HCT116 (cell line): ENCODE data around the gene CELF4. TPM values are rescaled to one million over a fixed set of nuclear protein-coding genes. Genes with fewer than 3 reads are reported as not detected.

Experiments used
- ATAC-seq: fragments of 200-7000 bp; cut with Tn5 transposase; 2 replicates; pipeline ENCODE4 v1.9.1; 2020; ENCODE audit warnings: mild to moderate bottlenecking, moderate library complexity
- BruUV-seq: library from RNA; stranded (reverse); fragments of 400-500 nt; replicated peaks from 2 replicates; lab custom pipeline; 2021; lab: Mats Ljungman, UMichigan
- CTCF ChIA-PET: fragments of 300-600 bp; sonication (Branson Sonifier 250); formaldehyde crosslinking; loops from one replicate; lab custom pipeline; 2021; ENCODE audit warnings: antibody characterized with exemption; lab: Charles Lee
- POLR2A ChIA-PET: fragments of 300-600, 350-600 bp; sonication (Branson Sonifier 250); formaldehyde crosslinking; loops from one replicate; lab custom pipeline; 2021; ENCODE audit warnings: antibody characterized with exemption; lab: Charles Lee
- RAD21 ChIA-PET, 2 experiments: fragments of 300-600 bp; sonication (Branson Sonifier 250); formaldehyde crosslinking; loops; one replicate each; lab custom pipeline; 2023; ENCODE audit warnings: low total read pairs in 2 of 2; ENCODE audit not compliant: uncharacterized antibody in 2 of 2, unreplicated experiment in 2 of 2, low non-redundant PET in 1 of 2; lab: Charles Lee
- DNase-seq: peaks from one replicate; pipeline ENCODE4 v3.0.0-alpha.2; 2010; ENCODE audit warnings: low read depth, low spot score
- H2AFZ ChIP-seq: fragments of 200-600 bp; shearing (Covaris generic), sonication (generic); 2 replicates; pipeline ENCODE4 v1.6.1; 2017; ENCODE audit warnings: low read depth, mixed run types, mixed read lengths, antibody characterized with exemption, low read length; ENCODE audit not compliant: poor library complexity, severe bottlenecking
- H3K27ac ChIP-seq: 2 replicates; pipeline ENCODE4 v1.5.1; 2012; ENCODE audit warnings: low read depth, low read length
- H3K27me3 ChIP-seq: fragments of 200-600 bp; sonication (generic); 2 replicates; pipeline ENCODE4 v1.6.1; 2016; ENCODE audit warnings: mixed run types, low read length, mixed read lengths; ENCODE audit not compliant: insufficient read depth
- H3K36me3 ChIP-seq, 2 experiments: fragments of 200-500 bp in 1 of 2; fragments of 200-600 bp in 1 of 2; sonication (Bioruptor generic) in 1 of 2; sonication (generic) in 1 of 2; 2 replicates each; pipeline versions ENCODE4 v1.5.1 to v1.6.1; 2014 to 2016; ENCODE audit warnings: low read length in 2 of 2, inconsistent platforms in 1 of 2, mixed read lengths in 1 of 2, mixed run types in 1 of 2; ENCODE audit not compliant: insufficient read depth in 2 of 2, control insufficient read depth in 1 of 2
- H3K4me1 ChIP-seq, 2 experiments: fragments of 200-600 bp in 1 of 2; sonication (generic) in 1 of 2; 2 replicates each; pipeline versions ENCODE4 v1.5.1 to v1.6.1; 2012 to 2017; ENCODE audit warnings: low read length in 2 of 2, inconsistent platforms in 1 of 2, mild to moderate bottlenecking in 1 of 2, mixed read lengths in 1 of 2, mixed run types in 1 of 2, moderate library complexity in 1 of 2; ENCODE audit not compliant: insufficient read depth in 2 of 2, control insufficient read depth in 1 of 2
- H3K4me2 ChIP-seq: fragments of 200-600 bp; sonication (generic); 2 replicates; pipeline ENCODE4 v1.6.1; 2017; ENCODE audit warnings: mixed run types, low read length, mixed read lengths
- H3K4me3 ChIP-seq, 2 experiments: fragments of 200-600 bp in 1 of 2; sonication (generic) in 1 of 2; replicated peaks in 1 of 2; 2 replicates each; pipeline ENCODE4 v1.5.1; 2011 to 2016; ENCODE audit warnings: low read length in 2 of 2, control low read depth in 1 of 2, low read depth in 1 of 2, mild to moderate bottlenecking in 1 of 2, mixed read lengths in 1 of 2, mixed run types in 1 of 2
- H3K79me2 ChIP-seq: fragments of 200-600 bp; sonication (generic); 2 replicates; pipeline ENCODE4 v1.6.1; 2017; ENCODE audit warnings: mild to moderate bottlenecking, mixed run types, low read length, moderate library complexity, mixed read lengths; ENCODE audit not compliant: insufficient read depth
- H3K9ac ChIP-seq: fragments of 200-600 bp; sonication (generic); 2 replicates; pipeline ENCODE4 v1.6.1; 2016; ENCODE audit warnings: low read length, mixed read lengths
- H3K9me2 ChIP-seq: fragments of 200-600 bp; sonication (generic), shearing (Covaris generic); 2 replicates; pipeline ENCODE4 v1.6.1; 2017; ENCODE audit warnings: mixed run types, mild to moderate bottlenecking, moderate library complexity; ENCODE audit not compliant: insufficient read depth
- H3K9me3 ChIP-seq, 2 experiments: fragments of 200-500 bp in 1 of 2; fragments of 200-600 bp in 1 of 2; sonication (Bioruptor generic) in 1 of 2; sonication (generic) in 1 of 2; 2 replicates each; pipeline ENCODE4 v1.6.1; 2014 to 2017; ENCODE audit warnings: low read length in 2 of 2, mixed read lengths in 2 of 2, inconsistent platforms in 1 of 2, low read depth in 1 of 2, mild to moderate bottlenecking in 1 of 2, mixed run types in 1 of 2, moderate library complexity in 1 of 2; ENCODE audit not compliant: control insufficient read depth in 1 of 2, insufficient read depth in 1 of 2
- H4K20me1 ChIP-seq: fragments of 200-600 bp; sonication (generic), shearing (Covaris generic); 2 replicates; pipeline ENCODE4 v1.6.1; 2017; ENCODE audit warnings: mixed run types, mild to moderate bottlenecking, moderate library complexity; ENCODE audit not compliant: insufficient read depth
- CBX3 ChIP-seq: IDR thresholded peaks from 2 replicates; pipeline ENCODE4 v1.6.1; 2012; ENCODE audit warnings: low read depth
- CEBPB ChIP-seq: IDR thresholded peaks from 2 replicates; pipeline ENCODE4 v1.6.1; 2012; ENCODE audit warnings: low read depth
- EGR1 ChIP-seq: IDR thresholded peaks from 2 replicates; pipeline ENCODE4 v1.6.1; 2012; ENCODE audit warnings: low read depth
- ELF1 ChIP-seq: IDR thresholded peaks from 2 replicates; pipeline ENCODE4 v1.6.1; 2012; ENCODE audit warnings: low read depth, borderline replicate concordance
- EZH2 ChIP-seq: fragments of 200-600 bp; sonication (generic); IDR thresholded peaks from 2 replicates; pipeline ENCODE4 v1.6.1; 2017; ENCODE audit warnings: antibody characterized with exemption, mixed run types
- EZH2phosphoT487 ChIP-seq: fragments of 200-600 bp; IDR thresholded peaks from 2 replicates; pipeline ENCODE4 v1.6.1; 2018; ENCODE audit warnings: antibody characterized with exemption, borderline replicate concordance
- FOSL1 ChIP-seq: IDR thresholded peaks from 2 replicates; pipeline ENCODE4 v1.6.1; 2012; ENCODE audit warnings: low read depth
- POLR2AphosphoS5 ChIP-seq: IDR thresholded peaks from 2 replicates; pipeline ENCODE4 v1.6.1; 2011; ENCODE audit warnings: mild to moderate bottlenecking, low read depth, low read length, moderate library complexity
- SIN3A ChIP-seq: IDR thresholded peaks from 2 replicates; pipeline ENCODE4 v1.6.1; 2012; ENCODE audit warnings: low read depth
- SP1 ChIP-seq: IDR thresholded peaks from 2 replicates; pipeline ENCODE4 v1.6.1; 2012; ENCODE audit warnings: low read depth
- SRF ChIP-seq: IDR thresholded peaks from 2 replicates; pipeline ENCODE4 v1.6.1; 2012; ENCODE audit warnings: low read depth
- TCF7L2 ChIP-seq: IDR thresholded peaks from 2 replicates; pipeline ENCODE4 v1.7.0; 2011; ENCODE audit warnings: borderline replicate concordance, inconsistent platforms; ENCODE audit not compliant: insufficient read depth, insufficient read length; ENCODE audit errors: extremely low read depth
- YY1 ChIP-seq: IDR thresholded peaks from 2 replicates; pipeline ENCODE4 v1.6.1; 2011; ENCODE audit warnings: low read length, low read depth, moderate library complexity, mild to moderate bottlenecking; ENCODE audit not compliant: insufficient replicate concordance; ENCODE audit errors: extremely low read depth
- ZFX ChIP-seq: fragments of 450-650 bp; IDR thresholded peaks from 2 replicates; pipeline ENCODE4 v1.6.1; 2017
- ZNF274 ChIP-seq: fragments of 200-500 bp; sonication (Bioruptor generic); IDR thresholded peaks from 2 replicates; pipeline ENCODE4 v1.6.1; 2014; ENCODE audit warnings: mild to moderate bottlenecking, low read depth, low read length, inconsistent platforms
- intact Hi-C: fragments of 100-400 bp; cut with micrococcal nuclease; formaldehyde crosslinking; loops from 2 replicates; pipeline ENCODE4 v1.10.0; 2022
- total RNA-seq: library from RNA; stranded (reverse); gene quantifications from one replicate; pipeline ENCODE4 v1.2.1, GENCODE V29; 2021; ENCODE audit not compliant: unreplicated experiment
- TF ChIP-seq, protein P1 (sequence below): IDR thresholded peaks from 2 replicates; pipeline ENCODE4 v1.6.1; 2012
- TF ChIP-seq, protein P2 (sequence below), 3 experiments: fragments of 200-600 bp in 1 of 3; sonication (generic) in 1 of 3; IDR thresholded peaks in 2 of 3; conservative IDR thresholded peaks in 1 of 3; 2 replicates each; pipeline ENCODE4 v1.5.1; 2012 to 2017; ENCODE audit warnings: low read depth in 2 of 3, low read length in 2 of 3, antibody characterized with exemption in 1 of 3, borderline replicate concordance in 1 of 3, control low read depth in 1 of 3, mild to moderate bottlenecking in 1 of 3, mixed read lengths in 1 of 3, mixed run types in 1 of 3, moderate library complexity in 1 of 3; ENCODE audit not compliant: insufficient read depth in 1 of 3
- TF ChIP-seq, protein P3 (sequence below): IDR thresholded peaks from 2 replicates; pipeline ENCODE4 v1.6.1; 2011; ENCODE audit warnings: mild to moderate bottlenecking, low read length, moderate library complexity; ENCODE audit not compliant: insufficient replicate concordance; ENCODE audit errors: extremely low read depth

The CELF4 gene
- total RNA-seq, 1 experiment from 2014 or later: not detected

DNA sequence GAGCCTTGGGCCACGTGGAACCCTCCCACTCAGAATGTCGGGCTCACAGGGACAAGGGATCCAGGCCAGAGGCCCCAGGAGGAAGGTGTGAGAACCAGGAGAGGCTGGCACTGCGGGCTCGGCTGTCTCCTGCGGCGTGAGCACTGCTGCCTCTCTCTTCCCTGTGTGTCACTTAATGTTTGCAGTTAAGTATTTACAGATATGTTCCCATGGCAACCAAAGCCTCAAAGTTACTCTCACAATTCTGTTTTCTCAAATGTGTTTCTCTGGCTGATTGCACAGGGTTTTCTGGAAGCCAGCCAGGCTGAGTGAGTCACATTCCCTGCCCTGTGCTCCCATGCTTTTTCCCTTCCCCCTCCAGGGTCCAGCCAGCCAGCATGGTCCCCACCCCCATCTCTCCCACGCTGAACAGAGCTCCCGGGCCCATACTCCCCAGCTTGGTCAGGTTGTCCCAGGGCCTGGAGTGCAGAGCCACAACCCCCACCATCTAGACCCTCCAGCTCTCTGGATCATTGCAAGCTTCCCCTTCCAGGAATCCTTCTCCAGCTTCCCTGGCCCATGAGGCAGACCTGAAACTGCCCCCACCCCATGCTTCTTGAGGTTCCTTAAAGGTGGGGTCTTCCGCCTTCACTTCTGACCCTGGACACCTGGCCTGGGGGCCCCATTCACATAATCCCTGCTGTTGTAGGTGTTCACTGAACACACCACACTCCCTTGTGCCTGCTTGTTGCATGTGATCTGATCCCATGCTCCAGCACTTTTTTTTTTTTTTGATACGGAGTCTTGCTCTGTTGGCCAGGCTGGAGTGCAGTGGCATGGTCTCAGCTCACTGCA lies 265.9 kb downstream of the CELF4 start (continued):
- TF ChIP-seq EZH2phosphoT487: no peak
- TF ChIP-seq POLR2AphosphoS5: no peak
- no peak for TF ChIP-seq TCF7L2
- TF ChIP-seq, all 23 proteins: peak for 4

DNA sequence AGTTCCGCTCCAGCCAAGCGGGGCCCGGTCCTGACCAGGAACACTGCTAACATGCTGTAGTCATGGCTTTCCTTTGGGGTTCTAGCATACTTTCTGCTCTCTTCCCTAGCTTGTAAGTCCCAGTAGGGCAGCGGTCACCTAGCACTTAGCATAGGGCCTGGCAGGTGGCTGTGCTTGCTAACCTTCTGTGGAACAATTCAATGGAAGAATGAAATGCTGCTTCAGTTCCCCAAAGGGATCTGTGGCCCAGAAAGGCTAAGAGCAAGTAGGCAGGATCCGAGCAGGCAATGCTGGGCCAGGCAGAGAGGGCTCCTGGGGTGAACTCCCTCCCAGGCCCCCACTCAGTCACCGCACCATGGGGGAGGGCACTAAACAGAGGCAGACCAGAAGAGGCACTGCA lies 266.8 kb downstream of the CELF4 start:
- Histone ChIP-seq H3K4me3 (no peak overlapping the region), H3K4me2 (0 out of 2 replicates have a peak overlapping the region, but pooled peaks have one; percentile 52), H2AFZ (no peak overlapping the region), H3K9me2 (no peaks in the 10 kb centered on the region), H3K4me1 (peaks cover 13% of the 10 kb centered on the region in 2 experiments), H4K20me1 (no peaks in the 10 kb centered on the region), H3K9ac (no peak overlapping the region), H3K9me3 (no peaks in the 10 kb centered on the region), H3K27ac (no peak overlapping the region), H3K36me3 (no peaks in the 10 kb centered on the region), H3K27me3 (peaks cover 6% of the 10 kb centered on the region; the same call in 1 of the 2 replicates), H3K79me2 (no peaks in the 10 kb centered on the region)
- TF ChIP-seq, protein P1, sequence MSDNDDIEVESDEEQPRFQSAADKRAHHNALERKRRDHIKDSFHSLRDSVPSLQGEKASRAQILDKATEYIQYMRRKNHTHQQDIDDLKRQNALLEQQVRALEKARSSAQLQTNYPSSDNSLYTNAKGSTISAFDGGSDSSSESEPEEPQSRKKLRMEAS: no peak
- TF ChIP-seq POLR2AphosphoS5: no peak
- TF ChIP-seq CEBPB: no peak
- no peak for TF ChIP-seq ZNF274
- TF ChIP-seq EZH2: no peak
- TF ChIP-seq, protein P2, sequence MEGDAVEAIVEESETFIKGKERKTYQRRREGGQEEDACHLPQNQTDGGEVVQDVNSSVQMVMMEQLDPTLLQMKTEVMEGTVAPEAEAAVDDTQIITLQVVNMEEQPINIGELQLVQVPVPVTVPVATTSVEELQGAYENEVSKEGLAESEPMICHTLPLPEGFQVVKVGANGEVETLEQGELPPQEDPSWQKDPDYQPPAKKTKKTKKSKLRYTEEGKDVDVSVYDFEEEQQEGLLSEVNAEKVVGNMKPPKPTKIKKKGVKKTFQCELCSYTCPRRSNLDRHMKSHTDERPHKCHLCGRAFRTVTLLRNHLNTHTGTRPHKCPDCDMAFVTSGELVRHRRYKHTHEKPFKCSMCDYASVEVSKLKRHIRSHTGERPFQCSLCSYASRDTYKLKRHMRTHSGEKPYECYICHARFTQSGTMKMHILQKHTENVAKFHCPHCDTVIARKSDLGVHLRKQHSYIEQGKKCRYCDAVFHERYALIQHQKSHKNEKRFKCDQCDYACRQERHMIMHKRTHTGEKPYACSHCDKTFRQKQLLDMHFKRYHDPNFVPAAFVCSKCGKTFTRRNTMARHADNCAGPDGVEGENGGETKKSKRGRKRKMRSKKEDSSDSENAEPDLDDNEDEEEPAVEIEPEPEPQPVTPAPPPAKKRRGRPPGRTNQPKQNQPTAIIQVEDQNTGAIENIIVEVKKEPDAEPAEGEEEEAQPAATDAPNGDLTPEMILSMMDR (IDR thresholded peaks at IDR 0.05 in 2 of 3, conservative IDR thresholded peaks at IDR 0.05 in 1 of 3; ENCODE audit: borderline replicate concordance in 1 of 3, insufficient read depth in 1 of 3, low read depth in 2 of 3, low read length in 2 of 3): no peak
- no peak for TF ChIP-seq ELF1
- no peak for TF ChIP-seq FOSL1
- TF ChIP-seq, protein P3, sequence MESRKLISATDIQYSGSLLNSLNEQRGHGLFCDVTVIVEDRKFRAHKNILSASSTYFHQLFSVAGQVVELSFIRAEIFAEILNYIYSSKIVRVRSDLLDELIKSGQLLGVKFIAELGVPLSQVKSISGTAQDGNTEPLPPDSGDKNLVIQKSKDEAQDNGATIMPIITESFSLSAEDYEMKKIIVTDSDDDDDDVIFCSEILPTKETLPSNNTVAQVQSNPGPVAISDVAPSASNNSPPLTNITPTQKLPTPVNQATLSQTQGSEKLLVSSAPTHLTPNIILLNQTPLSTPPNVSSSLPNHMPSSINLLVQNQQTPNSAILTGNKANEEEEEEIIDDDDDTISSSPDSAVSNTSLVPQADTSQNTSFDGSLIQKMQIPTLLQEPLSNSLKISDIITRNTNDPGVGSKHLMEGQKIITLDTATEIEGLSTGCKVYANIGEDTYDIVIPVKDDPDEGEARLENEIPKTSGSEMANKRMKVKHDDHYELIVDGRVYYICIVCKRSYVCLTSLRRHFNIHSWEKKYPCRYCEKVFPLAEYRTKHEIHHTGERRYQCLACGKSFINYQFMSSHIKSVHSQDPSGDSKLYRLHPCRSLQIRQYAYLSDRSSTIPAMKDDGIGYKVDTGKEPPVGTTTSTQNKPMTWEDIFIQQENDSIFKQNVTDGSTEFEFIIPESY: no peak
- no peak for TF ChIP-seq SIN3A
- TF ChIP-seq EZH2phosphoT487: no peak
- no peak for TF ChIP-seq EGR1
- no peak for TF ChIP-seq SRF
- TF ChIP-seq CBX3: no peak
- no peak for TF ChIP-seq YY1
- TF ChIP-seq ZFX: no peak
- no peak for TF ChIP-seq SP1
- RAD21 ChIA-PET: no interaction called here
- no peak for DNase-seq
- ATAC-seq: no peak
- no TSS peak for BruUV-seq
- intact Hi-C loops: no loop called here
- POLR2A ChIA-PET: no interaction called here
- CTCF ChIA-PET: no interaction called here
